Hepatocyte (in vitro differentiated cells): Measurements from ENCODE around the gene TMEM169. TPM values are rescaled to one million over a fixed set of nuclear protein-coding genes. Genes with fewer than 3 reads are reported as not detected.

Experiments
- DNase-seq: peaks from one replicate; pipeline ENCODE4 v3.0.0-alpha.2; 2016; ENCODE audit warnings: low spot score
- H2AFZ ChIP-seq: fragments of 200-600 bp; sonication (generic); 2 replicates; pipeline ENCODE4 v1.6.0; 2016; ENCODE audit warnings: antibody characterized with exemption, mild to moderate bottlenecking
- H3K27ac ChIP-seq: fragments of 200-600 bp; sonication (generic); 2 replicates; pipeline ENCODE4 v1.5.1; 2016; ENCODE audit warnings: mild to moderate bottlenecking
- H3K27me3 ChIP-seq: fragments of 200-600 bp; sonication (generic); 2 replicates; pipeline ENCODE4 v1.6.1; 2016
- H3K36me3 ChIP-seq: fragments of 200-600 bp; sonication (generic); replicated peaks from 2 replicates; pipeline ENCODE4 v1.5.1; 2016; ENCODE audit warnings: low read depth; ENCODE audit not compliant: insufficient read depth
- H3K4me1 ChIP-seq: fragments of 200-600 bp; sonication (generic); 2 replicates; pipeline ENCODE4 v1.5.1; 2016; ENCODE audit warnings: mild to moderate bottlenecking, moderate library complexity; ENCODE audit not compliant: insufficient read depth
- H3K4me2 ChIP-seq: fragments of 200-600 bp; sonication (generic); 2 replicates; pipeline ENCODE4 v1.6.0; 2016
- H3K4me3 ChIP-seq: fragments of 200-600 bp; sonication (generic); 2 replicates; pipeline ENCODE4 v1.5.1; 2016; ENCODE audit warnings: mild to moderate bottlenecking
- H3K79me2 ChIP-seq: fragments of 200-600 bp; sonication (generic); 2 replicates; pipeline ENCODE4 v1.6.0; 2017; ENCODE audit warnings: mild to moderate bottlenecking
- H3K9me2 ChIP-seq: fragments of 200-600 bp; sonication (generic); replicated peaks from 2 replicates; pipeline ENCODE4 v1.6.0; 2017; ENCODE audit warnings: mild to moderate bottlenecking; ENCODE audit not compliant: insufficient read depth
- H3K9me3 ChIP-seq: fragments of 200-600 bp; sonication (generic); 2 replicates; pipeline ENCODE4 v1.5.1; 2016; ENCODE audit warnings: low read depth, mild to moderate bottlenecking
- H4K20me1 ChIP-seq: fragments of 200-600 bp; sonication (generic); 2 replicates; pipeline ENCODE4 v1.6.0; 2016; ENCODE audit warnings: mild to moderate bottlenecking; ENCODE audit not compliant: insufficient read depth, poor library complexity, severe bottlenecking
- EZH2 ChIP-seq: fragments of 200-600 bp; sonication (generic); IDR thresholded peaks from 2 replicates; pipeline ENCODE4 v1.6.1; 2016; ENCODE audit warnings: antibody characterized with exemption, mild to moderate bottlenecking, borderline replicate concordance
- EZH2phosphoT487 ChIP-seq: fragments of 200-600 bp; sonication (generic); IDR thresholded peaks from one replicate; pipeline ENCODE4 v1.6.1; 2018; ENCODE audit warnings: antibody characterized with exemption, mild to moderate bottlenecking, low read depth, moderate library complexity; ENCODE audit not compliant: unreplicated experiment, severe bottlenecking
- WGBS: methylation state at CpG from one replicate; pipeline ENCODE4 v1.1.6; 2016; ENCODE audit warnings: low lambda C conversion rate; ENCODE audit errors: missing lambda C conversion rate; 5-methylcytosine and 5-hydroxymethylcytosine counted together
- polyA plus RNA-seq: library from polyadenylated mRNA; unstranded; fragments of >200 nt; fragmentation: Nextera tagmentation; extraction: Ambion mirVana; gene quantifications from 2 replicates; pipeline ENCODE4 v1.2.1, GENCODE V29; 2016
- total RNA-seq: library from RNA; depleted of rRNA; stranded (reverse); fragments of >200 nt; gene quantifications from 2 replicates; pipeline ENCODE4 v1.2.3, GENCODE V29; 2014
- TF ChIP-seq, protein P1 (sequence below): fragments of 200-600 bp; sonication (generic); IDR thresholded peaks from 2 replicates; pipeline ENCODE4 v1.5.1; 2016; ENCODE audit warnings: antibody characterized with exemption, mild to moderate bottlenecking; ENCODE audit not compliant: poor library complexity

The TMEM169 gene
- total and polyA plus RNA-seq, 2 experiments from 2014 or later = 0.91 to 1.1 TPM

DNA sequence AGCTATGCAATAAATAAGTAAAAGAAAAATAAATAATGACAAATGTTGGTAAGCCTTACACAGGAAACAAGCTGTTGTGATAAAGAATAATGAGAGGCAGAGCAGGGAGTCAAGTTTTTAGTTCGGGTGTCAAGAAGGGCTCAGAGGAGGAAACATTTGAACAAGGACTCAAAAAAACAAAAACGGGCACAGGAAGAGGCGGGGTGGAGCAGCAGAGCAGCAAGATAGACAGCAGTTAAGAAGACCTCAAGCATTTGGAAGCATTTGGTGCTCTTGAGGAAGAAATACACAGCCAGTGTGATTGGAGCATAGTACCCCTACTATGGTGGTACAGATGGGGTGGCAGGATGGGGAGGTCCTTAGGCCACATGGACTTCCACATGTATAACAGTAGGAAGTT, 2.8 kb downstream of the TMEM169 start:
- no peak overlapping the region for H3K27ac ChIP-seq
- WGBS = 72% methylated on average over 3 of the region's 3 CpGs

DNA sequence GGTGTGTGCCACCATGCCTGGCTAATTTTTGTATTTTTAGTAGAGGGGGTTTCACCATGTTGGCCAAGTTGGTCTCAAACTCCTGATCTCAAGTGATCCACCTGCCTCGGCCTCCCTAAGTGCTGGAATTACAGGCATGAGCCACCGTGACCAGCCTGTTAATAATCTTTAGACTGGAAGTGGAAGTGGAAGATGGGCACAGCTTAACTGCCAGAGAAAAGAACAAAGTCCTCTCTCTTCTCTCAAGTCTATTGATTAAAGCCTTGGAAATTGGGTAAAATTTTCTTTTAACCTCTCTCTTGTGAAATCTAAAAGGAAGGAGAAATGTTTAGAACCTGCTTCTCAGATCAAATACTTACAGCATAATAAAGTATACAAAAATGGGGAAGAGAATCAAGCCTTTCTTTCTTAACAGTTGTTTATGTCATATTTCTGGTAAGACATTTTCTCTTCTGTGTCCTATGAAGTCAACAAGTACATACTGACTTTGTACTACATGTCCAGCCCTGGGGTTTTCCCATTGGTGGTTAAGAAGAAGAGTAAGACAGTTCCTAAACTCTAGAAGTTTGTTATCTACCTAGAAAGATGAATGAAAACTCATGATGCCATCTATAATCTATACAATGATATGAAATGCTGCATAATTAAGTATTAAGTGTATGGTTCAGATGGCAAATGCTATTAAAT, 4.6 kb downstream of the TMEM169 start:
- no peaks in the 10 kb centered on the region for H4K20me1 ChIP-seq
- H3K4me3 ChIP-seq = no peak overlapping the region
- no peaks in the 10 kb centered on the region for H3K9me2 ChIP-seq
- no peaks in the 10 kb centered on the region for H3K36me3 ChIP-seq
- H2AFZ ChIP-seq = no peak overlapping the region
- H3K27ac ChIP-seq = no peak overlapping the region
- H3K4me1 ChIP-seq = no peaks in the 10 kb centered on the region
- TF ChIP-seq, protein P1, sequence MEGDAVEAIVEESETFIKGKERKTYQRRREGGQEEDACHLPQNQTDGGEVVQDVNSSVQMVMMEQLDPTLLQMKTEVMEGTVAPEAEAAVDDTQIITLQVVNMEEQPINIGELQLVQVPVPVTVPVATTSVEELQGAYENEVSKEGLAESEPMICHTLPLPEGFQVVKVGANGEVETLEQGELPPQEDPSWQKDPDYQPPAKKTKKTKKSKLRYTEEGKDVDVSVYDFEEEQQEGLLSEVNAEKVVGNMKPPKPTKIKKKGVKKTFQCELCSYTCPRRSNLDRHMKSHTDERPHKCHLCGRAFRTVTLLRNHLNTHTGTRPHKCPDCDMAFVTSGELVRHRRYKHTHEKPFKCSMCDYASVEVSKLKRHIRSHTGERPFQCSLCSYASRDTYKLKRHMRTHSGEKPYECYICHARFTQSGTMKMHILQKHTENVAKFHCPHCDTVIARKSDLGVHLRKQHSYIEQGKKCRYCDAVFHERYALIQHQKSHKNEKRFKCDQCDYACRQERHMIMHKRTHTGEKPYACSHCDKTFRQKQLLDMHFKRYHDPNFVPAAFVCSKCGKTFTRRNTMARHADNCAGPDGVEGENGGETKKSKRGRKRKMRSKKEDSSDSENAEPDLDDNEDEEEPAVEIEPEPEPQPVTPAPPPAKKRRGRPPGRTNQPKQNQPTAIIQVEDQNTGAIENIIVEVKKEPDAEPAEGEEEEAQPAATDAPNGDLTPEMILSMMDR = no peak
- no peak for TF ChIP-seq EZH2phosphoT487
- TF ChIP-seq EZH2 = no peak
- H3K9me3 ChIP-seq = no peaks in the 10 kb centered on the region
- no peaks in the 10 kb centered on the region for H3K79me2 ChIP-seq
- H3K27me3 ChIP-seq = peaks cover 5% of the 10 kb centered on the region
- no peak for DNase-seq
- WGBS = 69% methylated on average over 2 of the region's 2 CpGs
- H3K4me2 ChIP-seq = no peak overlapping the region

More for the DNA sequence above, 2.8 kb downstream of the TMEM169 start:
- Histone ChIP-seq H3K4me2 (no peak overlapping the region), H3K36me3 (no peaks in the 10 kb centered on the region), H3K27me3 (peaks cover 5% of the 10 kb centered on the region), H3K4me3 (no peak overlapping the region), H2AFZ (no peak overlapping the region), H3K9me3 (no peaks in the 10 kb centered on the region), H3K79me2 (peaks cover 13% of the 10 kb centered on the region), H4K20me1 (no peaks in the 10 kb centered on the region), H3K9me2 (no peaks in the 10 kb centered on the region), H3K4me1 (no peaks in the 10 kb centered on the region)
- no peak for DNase-seq
- TF ChIP-seq, protein P1 = no peak
- TF ChIP-seq EZH2phosphoT487 (no peak), EZH2 (no peak)

DNA sequence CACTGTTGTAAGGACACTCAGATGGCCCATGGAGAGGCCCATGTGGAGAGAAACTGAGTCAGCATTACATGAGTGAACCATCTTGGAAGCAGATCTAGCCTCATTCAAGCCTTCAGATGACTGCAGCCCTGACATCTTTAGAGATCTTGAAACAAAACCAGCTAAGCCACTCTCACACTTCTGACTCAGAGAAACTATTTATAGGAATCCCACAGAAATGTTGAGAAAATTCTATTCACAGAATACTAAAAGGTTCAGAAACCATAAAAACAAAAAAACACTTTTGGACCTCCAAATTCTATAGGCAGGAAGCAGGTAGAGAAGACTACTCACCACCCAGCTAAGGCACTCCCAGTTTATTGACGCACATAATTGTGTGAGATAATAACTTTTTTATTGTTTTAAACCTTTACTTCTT, 8.7 kb downstream of the TMEM169 start:
- WGBS = 92% methylated on average over 1 of the region's 1 CpG
- Histone ChIP-seq H3K9me3 (no peaks in the 10 kb centered on the region), H3K27me3 (no peaks in the 10 kb centered on the region), H3K4me2 (no peak overlapping the region), H3K36me3 (no peaks in the 10 kb centered on the region), H3K4me1 (no peaks in the 10 kb centered on the region), H3K9me2 (no peaks in the 10 kb centered on the region), H4K20me1 (no peaks in the 10 kb centered on the region), H2AFZ (no peak overlapping the region), H3K4me3 (no peak overlapping the region), H3K27ac (no peak overlapping the region), H3K79me2 (no peaks in the 10 kb centered on the region)
- no peak for TF ChIP-seq EZH2
- TF ChIP-seq, protein P1 = no peak
- no peak for TF ChIP-seq EZH2phosphoT487
- no peak for DNase-seq
